Effector memory CD8-positive, alpha-beta T cell (primary cell): Measurements from ENCODE around the gene ACLY.
"Not testable (repeated sequence)": the region's sequence is repeated elsewhere in the genome, so short reads cannot be mapped to it uniquely, and the experiment has no call there.

ENCODE experiments used
- ATAC-seq: fragments of 150-1000 bp; cut with Tn5 transposase; replicated peaks from 2 replicates; pipeline ENCODE4 v1.10.0; 2021; ENCODE audit warnings: mild to moderate bottlenecking, moderate library complexity
- DNase-seq, 3 experiments: peaks; one replicate each; pipeline ENCODE4 v3.0.0; 2021
- H3K27ac Mint-ChIP-seq, 2 donors: one replicate each; pipeline ENCODE4 v1.8.0; 2022; ENCODE audit warnings: mild to moderate bottlenecking in 2 of 2, mixed read lengths in 2 of 2, moderate library complexity in 2 of 2
- H3K27me3 Mint-ChIP-seq, 2 donors: one replicate each; pipeline ENCODE4 v1.8.0; 2022; ENCODE audit warnings: mixed read lengths in 2 of 2
- H3K36me3 Mint-ChIP-seq: one replicate; pipeline ENCODE4 v1.8.0; 2022; ENCODE audit warnings: mild to moderate bottlenecking, moderate library complexity, mixed read lengths; ENCODE audit not compliant: insufficient read depth
- H3K4me1 Mint-ChIP-seq, 2 donors: one replicate each; pipeline ENCODE4 v1.8.0; 2022; ENCODE audit warnings: low read depth in 2 of 2, mixed read lengths in 2 of 2
- H3K4me3 Mint-ChIP-seq, 2 donors: one replicate each; pipeline ENCODE4 v1.8.0; 2022; ENCODE audit warnings: mild to moderate bottlenecking in 2 of 2, mixed read lengths in 2 of 2, moderate library complexity in 2 of 2
- H3K9me3 Mint-ChIP-seq, 2 donors: one replicate each; pipeline ENCODE4 v1.8.0; 2022; ENCODE audit warnings: mixed read lengths in 2 of 2

The ACLY gene

DNA sequence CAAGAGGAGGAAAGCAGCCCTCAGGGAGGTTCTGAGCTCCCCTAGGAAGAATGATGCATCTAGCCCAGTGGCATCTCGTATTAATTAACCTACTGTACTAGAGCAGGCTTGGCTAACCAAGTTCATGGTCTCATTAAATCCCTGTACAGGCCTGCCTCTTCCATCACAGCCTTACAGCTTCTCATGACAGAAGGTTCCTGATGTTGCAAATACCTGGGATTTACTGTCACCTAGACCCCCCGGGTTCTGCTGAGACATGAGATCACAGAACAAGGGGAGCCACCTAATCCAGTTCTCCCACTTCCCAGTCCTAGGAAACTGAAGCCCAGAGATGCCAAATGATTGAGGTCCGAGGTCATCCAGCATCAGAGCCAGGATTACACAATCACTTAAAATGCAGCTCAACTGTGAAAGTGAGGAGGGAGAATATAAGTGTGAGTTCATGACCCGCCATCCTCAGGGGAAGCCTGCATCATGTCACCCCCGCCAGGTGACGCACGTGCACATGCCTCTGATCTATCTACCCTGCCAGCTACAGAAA is 23.9 kb downstream of the ACLY start:
- Mint-ChIP-seq H3K4me1 (peaks cover 0 to 5% of the 10 kb centered on the region in 2 donors), H3K27ac (peak overlapping the region in 1 of 2 donors; percentile 14), H3K9me3 (no peaks in the 10 kb centered on the region), H3K27me3 (no peaks in the 10 kb centered on the region), H3K4me3 (no peak overlapping the region), H3K36me3 (peaks cover 94% of the 10 kb centered on the region)
- ATAC-seq (no peak), DNase-seq (no peak)

DNA sequence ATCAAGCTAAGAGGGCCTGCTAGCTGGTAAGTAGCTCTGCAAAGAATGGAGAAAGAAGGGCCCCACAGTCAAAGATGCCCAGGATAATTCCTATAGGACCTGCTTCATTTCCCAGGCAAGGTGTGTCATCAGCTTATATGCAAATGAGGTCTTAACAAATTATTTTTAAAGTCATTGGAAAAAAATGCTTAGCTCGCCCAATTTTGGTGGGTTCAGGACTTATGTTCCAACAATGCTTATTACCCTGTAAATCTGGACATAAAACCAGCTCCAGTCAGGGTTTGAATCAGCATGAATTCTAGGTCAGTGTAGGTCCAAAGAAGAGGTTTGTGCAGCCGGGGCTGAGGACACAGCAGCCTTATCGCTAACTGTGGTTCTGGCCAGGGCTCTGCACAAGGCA is 25.4 kb downstream of the ACLY start:
- H3K4me1 Mint-ChIP-seq, result peaks cover 0 to 5% of the 10 kb centered on the region in 2 donors
- peaks cover 95% of the 10 kb centered on the region for H3K36me3 Mint-ChIP-seq
- no peak for DNase-seq
- no peak for ATAC-seq
- peak overlapping the region in 1 of 2 donors; percentile 35 for H3K27ac Mint-ChIP-seq
- no peak overlapping the region for H3K4me3 Mint-ChIP-seq
- no peaks in the 10 kb centered on the region for H3K9me3 Mint-ChIP-seq
- no peaks in the 10 kb centered on the region for H3K27me3 Mint-ChIP-seq

DNA sequence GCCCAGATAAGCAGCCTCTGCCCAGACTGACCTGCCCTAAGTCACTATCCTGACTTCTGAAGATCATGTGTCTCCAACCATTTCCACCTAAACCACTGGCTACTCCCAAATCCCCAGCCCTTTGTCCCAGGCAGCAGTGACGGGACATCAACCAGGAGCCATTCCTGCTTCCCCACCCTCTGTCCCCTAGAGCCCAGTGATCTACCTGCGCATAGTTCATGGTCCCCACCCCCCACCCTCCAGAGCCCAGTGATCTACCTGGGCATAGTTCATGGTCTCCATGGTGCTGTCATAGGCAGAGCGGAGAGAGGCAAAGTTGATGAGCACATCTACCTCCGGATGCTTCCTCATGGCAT is 26.8 kb downstream of the ACLY start:
- no peaks in the 10 kb centered on the region for H3K9me3 Mint-ChIP-seq
- no peak for DNase-seq
- H3K27ac Mint-ChIP-seq, result peak overlapping the region in 1 of 2 donors; percentile 23
- H3K4me3 Mint-ChIP-seq, result no peak overlapping the region
- peaks cover 93% of the 10 kb centered on the region for H3K36me3 Mint-ChIP-seq
- no peaks in the 10 kb centered on the region for H3K27me3 Mint-ChIP-seq
- peaks cover 0 to 5% of the 10 kb centered on the region in 2 donors for H3K4me1 Mint-ChIP-seq
- ATAC-seq, result no peak

DNA sequence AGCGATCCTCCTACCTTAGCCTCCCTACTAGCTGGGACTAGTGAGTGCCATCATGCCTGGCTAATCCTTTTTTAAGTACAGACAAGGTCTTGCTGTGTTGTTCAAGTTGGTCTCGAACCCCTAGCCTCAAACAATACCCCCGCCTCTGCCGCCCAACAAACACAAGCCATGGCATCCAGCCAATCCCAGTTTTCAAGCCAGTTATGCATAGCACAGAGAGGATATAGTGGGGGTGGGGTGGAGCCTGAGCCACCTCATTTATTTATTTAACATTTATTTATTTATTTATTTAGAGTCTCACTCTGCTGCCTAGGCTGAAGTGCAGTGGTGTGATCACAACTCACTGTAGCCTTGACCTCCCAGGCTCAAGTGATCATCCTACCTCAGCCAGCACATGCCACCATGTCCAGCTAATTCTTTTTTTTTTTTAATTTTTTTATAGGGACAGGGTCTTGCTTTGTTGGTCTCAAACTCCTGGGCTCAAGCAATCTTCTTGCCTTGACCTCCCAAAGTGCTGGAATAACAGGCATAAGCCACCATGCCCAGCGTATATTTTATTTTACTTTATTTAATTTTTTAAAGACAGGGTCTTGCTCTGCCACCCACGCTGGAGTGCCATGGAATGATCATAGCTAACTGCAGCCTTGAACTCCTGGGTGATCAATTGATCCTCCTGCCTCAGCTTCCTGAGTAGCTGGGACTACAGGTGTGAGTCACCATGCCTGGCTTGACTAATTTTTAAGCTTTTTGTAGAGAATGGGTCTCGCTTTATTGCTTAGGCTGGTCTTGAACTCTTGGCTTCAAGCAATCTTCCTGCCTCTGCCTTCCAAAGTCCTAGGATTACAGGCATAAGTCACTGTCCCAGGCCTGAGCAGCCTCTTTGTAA is 27.4 kb downstream of the ACLY start:
- Mint-ChIP-seq H3K36me3 (peaks cover 93% of the 10 kb centered on the region), H3K4me3 (no peak overlapping the region), H3K27ac (peak overlapping the region in 1 of 2 donors; percentile 23), H3K4me1 (peaks cover 0 to 5% of the 10 kb centered on the region in 2 donors), H3K27me3 (no peaks in the 10 kb centered on the region), H3K9me3 (no peaks in the 10 kb centered on the region)
- DNase-seq, result no peak
- no peak for ATAC-seq

DNA sequence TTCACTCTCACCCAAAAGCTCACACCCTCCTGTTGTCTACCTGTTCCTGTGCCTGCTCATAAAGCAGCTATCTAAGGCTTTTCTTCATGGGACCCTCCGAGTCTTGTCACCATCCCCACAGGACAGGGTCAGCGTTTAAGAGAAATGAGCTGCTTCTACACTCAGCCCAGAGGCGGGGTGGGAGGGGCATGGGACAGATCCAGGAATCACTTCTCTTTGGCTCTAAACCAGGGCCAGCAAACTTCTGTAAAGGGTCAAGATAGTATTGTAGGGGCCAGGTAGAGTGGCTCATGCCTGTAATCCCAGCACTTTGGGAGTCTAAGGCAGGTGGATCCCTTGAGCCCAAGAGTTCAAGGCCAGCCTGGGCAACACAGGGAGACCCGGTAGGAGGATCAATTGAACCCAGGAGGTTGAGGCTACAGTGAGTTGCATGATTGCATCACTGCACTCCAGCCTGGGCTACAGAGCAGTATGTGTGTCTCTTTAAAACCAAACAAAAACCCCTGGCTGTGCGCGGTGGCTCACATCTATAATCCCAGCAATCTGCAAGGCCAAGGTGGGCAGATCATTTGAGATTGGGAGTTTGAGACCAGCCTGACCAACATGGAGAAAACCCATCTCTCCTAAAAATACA is 30.3 kb downstream of the ACLY start:
- Mint-ChIP-seq H3K9me3 (no peaks in the 10 kb centered on the region), H3K4me3 (no peak overlapping the region), H3K36me3 (peaks cover 92% of the 10 kb centered on the region), H3K4me1 (no peaks in the 10 kb centered on the region), H3K27me3 (no peaks in the 10 kb centered on the region), H3K27ac (no peak overlapping the region)
- ATAC-seq (no peak), DNase-seq (no peak)

DNA sequence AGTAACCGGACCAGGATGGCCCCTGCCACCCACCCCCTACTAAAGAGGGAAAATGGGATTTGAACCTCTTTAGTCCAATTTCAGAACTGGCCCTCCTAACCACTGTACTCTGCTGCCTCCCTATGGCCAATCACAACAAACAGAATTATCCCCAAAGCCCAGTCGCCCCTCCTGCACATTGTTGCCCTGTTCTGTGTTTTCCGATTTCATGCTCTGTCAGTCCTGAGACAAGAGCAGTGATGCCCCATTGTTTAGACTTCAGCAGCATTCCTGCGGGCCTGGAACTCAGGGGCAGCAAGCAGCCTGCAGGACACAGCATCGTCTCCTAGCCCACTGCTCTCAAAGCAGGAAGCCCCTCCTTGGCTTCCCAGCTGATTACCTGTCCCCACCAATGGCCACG is 33.0 kb downstream of the ACLY start:
- no peaks in the 10 kb centered on the region for H3K9me3 Mint-ChIP-seq
- no peak overlapping the region for H3K27ac Mint-ChIP-seq
- no peak for DNase-seq
- peaks cover 0 to 3% of the 10 kb centered on the region in 2 donors for H3K4me1 Mint-ChIP-seq
- H3K4me3 Mint-ChIP-seq, result no peak overlapping the region
- peaks cover 93% of the 10 kb centered on the region for H3K36me3 Mint-ChIP-seq
- ATAC-seq, result no peak
- no peaks in the 10 kb centered on the region for H3K27me3 Mint-ChIP-seq

DNA sequence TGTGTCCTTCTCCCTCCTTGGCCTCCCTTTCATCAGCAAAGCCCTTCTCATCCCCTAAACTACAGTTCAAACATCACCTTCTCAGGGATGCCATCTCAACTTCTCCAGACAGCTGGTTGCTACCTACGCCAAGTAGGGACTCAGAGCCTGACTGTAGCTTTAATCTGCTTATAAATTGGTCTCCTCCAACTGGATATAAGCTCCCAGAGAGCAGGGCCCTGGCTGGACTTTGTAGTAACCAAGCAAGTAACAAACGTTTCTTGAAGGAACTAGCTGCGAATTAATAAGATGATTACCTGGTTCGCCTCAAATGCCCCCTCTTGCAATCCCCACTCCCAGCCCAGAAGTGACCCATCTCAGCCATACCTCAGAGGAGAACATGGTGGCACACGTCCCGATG is 36.0 kb downstream of the ACLY start:
- Mint-ChIP-seq H3K9me3 (no peaks in the 10 kb centered on the region), H3K27ac (peak overlapping the region in 1 of 2 donors; percentile 70), H3K4me1 (peaks cover 0 to 3% of the 10 kb centered on the region in 2 donors), H3K27me3 (no peaks in the 10 kb centered on the region), H3K36me3 (peaks cover 93% of the 10 kb centered on the region), H3K4me3 (no peak overlapping the region)
- ATAC-seq (no peak), DNase-seq (no peak)

DNA sequence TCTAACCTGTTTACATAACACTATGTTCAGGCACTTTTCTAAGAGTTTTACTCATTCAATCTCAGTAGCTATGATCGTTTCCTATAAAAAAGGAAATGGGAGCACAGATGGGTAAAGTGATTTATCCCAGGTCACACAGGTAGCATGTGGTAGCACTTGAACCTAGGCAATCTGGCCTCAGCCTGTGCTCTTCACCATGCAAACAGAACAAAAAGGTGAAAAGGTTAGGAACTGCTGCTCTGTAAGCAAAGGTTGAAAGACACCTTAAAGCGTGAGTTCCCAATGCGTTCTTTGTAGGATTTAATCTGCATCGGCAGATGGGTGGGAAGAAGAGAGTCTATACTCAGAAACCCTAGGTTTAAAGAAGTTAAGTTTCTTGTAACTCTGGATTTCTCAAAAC is 38.6 kb downstream of the ACLY start:
- H3K36me3 Mint-ChIP-seq, result peaks cover 86% of the 10 kb centered on the region
- no peak for DNase-seq
- H3K27ac Mint-ChIP-seq, result no peak overlapping the region
- ATAC-seq, result no peak
- no peaks in the 10 kb centered on the region for H3K27me3 Mint-ChIP-seq
- peaks cover 0 to 3% of the 10 kb centered on the region in 2 donors for H3K4me1 Mint-ChIP-seq
- H3K4me3 Mint-ChIP-seq, result no peak overlapping the region
- no peaks in the 10 kb centered on the region for H3K9me3 Mint-ChIP-seq

DNA sequence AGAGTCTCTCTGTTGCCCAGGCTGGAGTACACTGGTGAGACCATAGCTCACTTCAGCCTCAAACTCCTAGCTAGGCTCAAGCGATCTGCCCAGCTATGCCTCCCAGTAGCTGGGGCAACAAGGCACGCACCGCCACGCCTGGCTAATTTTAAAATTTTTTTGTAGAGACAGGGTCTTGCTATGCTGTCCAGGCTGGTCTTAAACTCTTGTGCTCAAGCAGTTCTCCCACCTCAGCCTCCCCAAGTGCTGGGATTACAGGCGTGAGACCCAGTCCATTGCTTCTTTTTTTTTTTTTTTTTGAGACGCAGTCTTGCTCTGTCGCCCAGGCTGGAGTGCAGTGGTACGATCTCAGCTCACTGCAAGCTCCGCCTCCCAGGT is 44.5 kb downstream of the ACLY start:
- DNase-seq, H3K27me3 Mint-ChIP-seq, H3K4me1 Mint-ChIP-seq, ATAC-seq, H3K4me3 Mint-ChIP-seq, H3K9me3 Mint-ChIP-seq, H3K27ac Mint-ChIP-seq: not testable (repeated sequence)
- H3K36me3 Mint-ChIP-seq, result peaks cover 74% of the 10 kb centered on the region

DNA sequence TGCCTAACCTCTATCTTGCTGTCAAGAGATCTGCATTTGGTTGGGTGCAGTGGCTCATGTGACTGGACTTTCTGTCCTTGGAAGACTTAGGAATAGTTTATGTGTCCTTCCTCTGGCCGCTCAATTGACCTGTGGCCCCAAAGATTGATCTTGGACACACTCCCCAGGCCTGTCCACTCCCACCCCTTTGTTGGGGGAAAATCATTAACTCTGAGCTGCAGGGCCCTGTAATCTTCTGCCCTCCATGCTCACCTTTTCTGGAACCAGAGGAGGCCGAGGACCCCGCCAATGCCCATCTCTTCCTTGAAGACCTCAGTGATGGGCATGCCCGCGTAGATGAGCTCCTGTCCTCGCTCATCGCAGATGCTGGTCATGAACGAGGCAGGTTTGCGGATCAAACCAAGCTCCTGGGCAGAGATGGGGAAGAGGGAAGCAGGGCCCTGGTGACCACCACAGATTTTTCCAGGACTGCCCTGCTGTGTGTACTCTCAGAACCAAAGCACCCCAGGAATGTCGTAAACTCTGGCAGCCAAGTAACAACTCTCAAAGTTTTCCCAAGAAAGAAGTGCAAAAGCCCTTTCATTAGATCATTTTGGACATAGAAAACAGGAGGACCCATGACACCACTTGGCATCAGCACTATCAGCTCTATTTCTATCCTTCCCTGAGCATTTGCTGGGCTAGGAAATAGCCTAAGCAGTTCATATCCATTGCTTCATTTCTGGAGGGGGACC is 45.0 kb downstream of the ACLY start:
- no peak overlapping the region for H3K4me3 Mint-ChIP-seq
- H3K27me3 Mint-ChIP-seq, result no peaks in the 10 kb centered on the region
- DNase-seq (no peak), ATAC-seq (no peak)
- no peak overlapping the region for H3K27ac Mint-ChIP-seq
- no peaks in the 10 kb centered on the region for H3K9me3 Mint-ChIP-seq
- H3K4me1 Mint-ChIP-seq, result no peaks in the 10 kb centered on the region
- peaks cover 72% of the 10 kb centered on the region for H3K36me3 Mint-ChIP-seq

DNA sequence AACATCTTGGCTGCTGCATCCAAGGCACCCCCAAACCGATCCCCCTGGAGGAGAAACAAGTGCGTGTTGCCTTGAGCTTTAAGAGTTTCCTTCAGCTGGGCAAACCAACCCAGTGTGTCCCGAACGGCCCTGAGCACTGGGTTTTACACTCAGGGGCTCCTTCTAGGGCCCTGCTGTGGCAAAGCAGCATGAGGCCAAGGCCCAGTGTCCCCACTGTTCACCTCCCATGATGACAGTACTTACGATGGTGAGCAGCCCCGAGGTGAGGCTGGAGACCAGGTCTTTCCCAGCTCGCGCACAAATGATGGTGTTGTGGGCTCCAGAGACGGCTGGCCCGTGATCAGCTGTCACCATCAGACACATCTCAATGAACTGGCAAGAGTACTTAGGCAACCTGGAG is 47.0 kb downstream of the ACLY start:
- Mint-ChIP-seq H3K36me3 (peaks cover 65% of the 10 kb centered on the region), H3K27ac (peak overlapping the region in 1 of 2 donors; percentile 72), H3K4me1 (no peaks in the 10 kb centered on the region), H3K9me3 (no peaks in the 10 kb centered on the region), H3K4me3 (no peak overlapping the region), H3K27me3 (no peaks in the 10 kb centered on the region)
- ATAC-seq (no peak), DNase-seq (no peak)

DNA sequence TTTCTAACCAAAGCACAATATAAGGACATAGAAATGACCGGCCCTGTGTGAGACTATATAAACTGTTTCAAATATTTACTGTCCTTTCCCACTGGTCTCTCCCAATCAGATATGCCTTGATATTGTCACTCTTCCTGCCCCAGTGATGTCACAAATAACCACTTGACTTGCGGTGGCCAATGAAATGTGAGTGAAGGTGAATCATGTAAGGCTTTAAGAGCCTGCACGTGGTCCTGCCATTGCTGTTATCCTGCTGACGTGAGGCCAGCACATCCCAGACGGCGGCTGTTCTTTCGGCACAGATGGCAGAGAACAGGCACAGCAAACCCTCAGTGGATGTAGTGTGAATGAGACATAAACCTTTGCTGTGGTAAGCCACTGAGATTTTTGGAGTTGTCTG is 48.1 kb downstream of the ACLY start:
- no peak overlapping the region for H3K27ac Mint-ChIP-seq
- no peak for DNase-seq
- peaks cover 64% of the 10 kb centered on the region for H3K36me3 Mint-ChIP-seq
- H3K4me1 Mint-ChIP-seq, result peaks cover 0 to under 1% of the 10 kb centered on the region in 2 donors
- no peaks in the 10 kb centered on the region for H3K9me3 Mint-ChIP-seq
- no peak for ATAC-seq
- H3K4me3 Mint-ChIP-seq, result no peak overlapping the region
- no peaks in the 10 kb centered on the region for H3K27me3 Mint-ChIP-seq

DNA sequence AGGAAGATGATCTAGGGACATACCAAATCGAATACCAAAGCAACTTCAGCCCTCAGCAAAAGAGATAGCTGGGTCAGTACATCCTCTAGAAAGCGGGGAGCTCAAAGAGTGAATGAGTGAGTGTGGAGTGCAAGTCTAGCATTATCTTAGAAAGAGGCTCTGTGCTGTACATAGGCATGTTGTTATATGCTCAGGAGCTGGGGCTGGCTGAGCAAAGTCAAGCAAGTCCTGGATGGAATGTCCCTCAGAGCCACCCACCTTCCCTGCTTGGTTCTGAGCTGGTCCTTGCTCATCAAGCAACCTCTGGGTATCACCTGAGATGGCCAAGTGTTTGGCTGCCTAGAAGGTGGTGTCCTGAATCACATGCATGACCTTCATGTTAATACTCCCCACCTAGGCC is 48.7 kb downstream of the ACLY start:
- no peaks in the 10 kb centered on the region for H3K27me3 Mint-ChIP-seq
- H3K4me3 Mint-ChIP-seq, result no peak overlapping the region
- DNase-seq (no peak), ATAC-seq (no peak)
- no peaks in the 10 kb centered on the region for H3K9me3 Mint-ChIP-seq
- H3K36me3 Mint-ChIP-seq, result peaks cover 65% of the 10 kb centered on the region
- no peak overlapping the region for H3K27ac Mint-ChIP-seq
- H3K4me1 Mint-ChIP-seq, result peaks cover 0 to 3% of the 10 kb centered on the region in 2 donors
